SK-N-MC (cell line): ENCODE results near the gene PBX4.

Experiments used
- EZH2 ChIP-seq: fragments of 200-600 bp; sonication (generic); IDR thresholded peaks from one replicate; pipeline ENCODE4 v1.6.1; 2017; ENCODE audit warnings: antibody characterized with exemption
- FOXP2 ChIP-seq: optimal IDR thresholded peaks from 2 replicates; pipeline ENCODE3; 2011; ENCODE audit warnings: mild to moderate bottlenecking, moderate library complexity; ENCODE audit not compliant: insufficient read depth; ENCODE audit errors: extremely low read length, control extremely low read depth
- POLR2AphosphoS5 ChIP-seq: IDR thresholded peaks from 2 replicates; pipeline ENCODE4 v1.6.1; 2012; ENCODE audit warnings: mild to moderate bottlenecking, low read depth, low read length, borderline replicate concordance

DNA sequence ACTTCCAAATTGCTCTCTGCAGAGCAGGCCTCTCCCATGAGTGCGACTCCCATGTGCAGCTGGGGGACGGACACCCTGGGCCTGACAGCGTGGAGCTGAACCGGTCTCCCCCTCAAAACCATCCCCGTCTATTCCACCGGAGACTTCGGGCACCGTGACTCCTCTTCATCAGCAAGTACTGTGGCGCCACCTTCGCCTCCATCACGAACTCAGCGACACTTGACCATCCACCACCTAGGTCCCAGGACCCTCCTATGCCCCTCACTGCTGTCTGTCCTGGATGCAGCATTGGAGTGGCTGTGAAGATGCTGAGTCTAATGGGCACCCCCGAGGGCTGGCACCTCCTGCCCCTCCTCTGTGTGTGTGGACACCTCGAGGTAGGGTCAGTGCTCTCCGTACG is 59.9 kb downstream of the PBX4 start:
- TF ChIP-seq EZH2: no peak
- no peak for TF ChIP-seq FOXP2
- TF ChIP-seq POLR2AphosphoS5: no peak
